Measurements from ENCODE around the gene PTGDS.

Gene PTGDS

GRCh38 chr9:136958473-136958872 lies 18.8 kb upstream of the PTGDS start:
- TF ChIP-seq GATA2 (IDR thresholded peaks at IDR 0.05; ENCODE audit: low read depth, low read length) (no peak), GATA3 (IDR thresholded peaks at IDR 0.05; ENCODE audit: low read depth, low read length) (no peak)

- TF ChIP-seq GATA2 (IDR thresholded peaks at IDR 0.05; ENCODE audit: low read depth, low read length) (no peak), GATA3 (IDR thresholded peaks at IDR 0.05; ENCODE audit: low read depth, low read length) (no peak)
These were observed 18.1 kb upstream of the PTGDS start for GRCh38 chr9:136958898-136959850.

- TF ChIP-seq GATA3 (IDR thresholded peaks at IDR 0.05; ENCODE audit: low read depth, low read length) (no peak), GATA2 (IDR thresholded peaks at IDR 0.05; ENCODE audit: low read depth, low read length) (no peak)
These were observed 16.9 kb upstream of the PTGDS start for GRCh38 chr9:136960212-136960937.

- no peak for TF ChIP-seq GATA3 (IDR thresholded peaks at IDR 0.05; ENCODE audit: low read depth, low read length)
- TF ChIP-seq GATA2 (IDR thresholded peaks at IDR 0.05; ENCODE audit: low read depth, low read length), result no peak
These were observed 16.4 kb upstream of the PTGDS start for GRCh38 chr9:136960938-136961275.

GRCh38 chr9:136961279-136962065 lies 15.8 kb upstream of the PTGDS start:
- TF ChIP-seq GATA3 (IDR thresholded peaks at IDR 0.05; ENCODE audit: low read depth, low read length) (no peak), GATA2 (IDR thresholded peaks at IDR 0.05; ENCODE audit: low read depth, low read length) (no peak)

GRCh38 chr9:136962163-136962562 lies 15.1 kb upstream of the PTGDS start:
- no peak for TF ChIP-seq GATA2 (IDR thresholded peaks at IDR 0.05; ENCODE audit: low read depth, low read length)
- no peak for TF ChIP-seq GATA3 (IDR thresholded peaks at IDR 0.05; ENCODE audit: low read depth, low read length)

GRCh38 chr9:136962701-136963248 lies 14.5 kb upstream of the PTGDS start:
- TF ChIP-seq GATA2 (IDR thresholded peaks at IDR 0.05; ENCODE audit: low read depth, low read length) (no peak), GATA3 (IDR thresholded peaks at IDR 0.05; ENCODE audit: low read depth, low read length) (no peak)

- no peak for TF ChIP-seq GATA3 (IDR thresholded peaks at IDR 0.05; ENCODE audit: low read depth, low read length)
- TF ChIP-seq GATA2 (IDR thresholded peaks at IDR 0.05; ENCODE audit: low read depth, low read length), result no peak
These were observed 14.0 kb upstream of the PTGDS start for GRCh38 chr9:136963341-136963740.

- TF ChIP-seq GATA3 (IDR thresholded peaks at IDR 0.05; ENCODE audit: low read depth, low read length) (no peak), GATA2 (IDR thresholded peaks at IDR 0.05; ENCODE audit: low read depth, low read length) (no peak)
These were observed 13.6 kb upstream of the PTGDS start for GRCh38 chr9:136963751-136964150.

GRCh38 chr9:136964171-136964689 lies 13.1 kb upstream of the PTGDS start:
- no peak for TF ChIP-seq GATA3 (IDR thresholded peaks at IDR 0.05; ENCODE audit: low read depth, low read length)

- TF ChIP-seq GATA3 (IDR thresholded peaks at IDR 0.05; ENCODE audit: low read depth, low read length) (no peak), GATA2 (IDR thresholded peaks at IDR 0.05; ENCODE audit: low read depth, low read length) (no peak)
These were observed 12.4 kb upstream of the PTGDS start for GRCh38 chr9:136964833-136965422.

GRCh38 chr9:136965771-136966484 lies 11.4 kb upstream of the PTGDS start:
- TF ChIP-seq GATA3 (IDR thresholded peaks at IDR 0.05; ENCODE audit: low read depth, low read length) (no peak), GATA2 (IDR thresholded peaks at IDR 0.05; ENCODE audit: low read depth, low read length) (no peak)
